MM.1S (cell line): ENCODE results near the gene ATP2A3.

ENCODE experiments used
- DNase-seq: peaks from one replicate; pipeline ENCODE4 v3.0.0-alpha.2; 2015
- H2AFZ ChIP-seq: fragments of 300-600 bp; sonication (generic); 2 replicates; pipeline ENCODE4 v1.6.0; 2016; ENCODE audit warnings: antibody characterized with exemption, low read length
- H3F3A ChIP-seq: fragments of 300-600 bp; sonication (generic); 2 replicates; pipeline ENCODE4 v1.6.1; 2016; ENCODE audit warnings: mild to moderate bottlenecking, antibody characterized with exemption, low read length, moderate library complexity, mixed read lengths; ENCODE audit not compliant: insufficient read depth
- H3K27ac ChIP-seq: fragments of 300-600 bp; sonication (generic); 2 replicates; pipeline ENCODE4 v1.5.1; 2016; ENCODE audit warnings: mild to moderate bottlenecking, low read length
- H3K27me3 ChIP-seq: fragments of 300-600 bp; sonication (generic); replicated peaks from 2 replicates; pipeline ENCODE4 v1.6.0; 2016; ENCODE audit warnings: low read length; ENCODE audit not compliant: insufficient read depth
- H3K36me3 ChIP-seq: fragments of 300-600 bp; sonication (generic); replicated peaks from 2 replicates; pipeline ENCODE4 v1.6.1; 2016; ENCODE audit warnings: mild to moderate bottlenecking, low read length, mixed read lengths; ENCODE audit not compliant: insufficient read depth
- H3K4me1 ChIP-seq: fragments of 300-600 bp; sonication (generic); 2 replicates; pipeline ENCODE4 v1.6.1; 2016; ENCODE audit warnings: low read length, mixed read lengths
- H3K4me2 ChIP-seq: fragments of 300-600 bp; sonication (generic); 2 replicates; pipeline ENCODE4 v1.6.0; 2016; ENCODE audit warnings: low read depth, low read length
- H3K4me3 ChIP-seq: fragments of 300-600 bp; sonication (generic); 2 replicates; pipeline ENCODE4 v1.5.1; 2016; ENCODE audit warnings: low read length, mixed read lengths
- H3K79me2 ChIP-seq: fragments of 300-600 bp; sonication (generic); 2 replicates; pipeline ENCODE4 v1.6.1; 2016; ENCODE audit warnings: mixed run types, low read length, mixed read lengths
- H3K9ac ChIP-seq: fragments of 300-600 bp; sonication (generic); 2 replicates; pipeline ENCODE4 v1.6.1; 2016; ENCODE audit warnings: low read length, mixed read lengths
- H3K9me2 ChIP-seq: fragments of 300-600 bp; sonication (generic); replicated peaks from 2 replicates; pipeline ENCODE4 v1.6.1; 2016; ENCODE audit warnings: mild to moderate bottlenecking, low read length, mixed read lengths; ENCODE audit not compliant: insufficient read depth
- H3K9me3 ChIP-seq: fragments of 300-600 bp; sonication (generic); replicated peaks from 2 replicates; pipeline ENCODE4 v1.6.1; 2016; ENCODE audit warnings: mild to moderate bottlenecking, low read length, mixed read lengths; ENCODE audit not compliant: insufficient read depth
- H4K20me1 ChIP-seq: fragments of 300-600 bp; sonication (generic); 2 replicates; pipeline ENCODE4 v1.6.1; 2016; ENCODE audit warnings: mild to moderate bottlenecking, low read length, moderate library complexity, mixed read lengths; ENCODE audit not compliant: insufficient read depth
- CTCF ChIP-seq: fragments of 300-600 bp; sonication (generic); IDR thresholded peaks from 2 replicates; pipeline ENCODE4 v1.5.1; 2016; ENCODE audit warnings: antibody characterized with exemption, low read length, mixed read lengths
- EZH2 ChIP-seq: fragments of 300-600 bp; sonication (generic); optimal IDR thresholded peaks from 2 replicates; pipeline ENCODE3; 2017; ENCODE audit warnings: low read depth, mild to moderate bottlenecking, antibody characterized with exemption, low read length, mixed read lengths
- EZH2phosphoT487 ChIP-seq: fragments of 300-600 bp; sonication (generic); IDR thresholded peaks from 2 replicates; pipeline ENCODE4 v1.6.1; 2018; ENCODE audit warnings: antibody characterized with exemption, low read length

The ATP2A3 gene

GRCh38 chr17:3964203-3965117 is at the start of gene ATP2A3:
ATP2A3 (minus strand) TSS chr17:3964437; CDS start chr17:3964291, 146 bp downstream.
- Histone ChIP-seq H3K9me3 (no peaks in the 10 kb centered on the region), H3K4me1 (peaks cover 36% of the 10 kb centered on the region), H3K4me2 (peak within 1 kb of the TSS; percentile 100), H3K4me3 (peak within 1 kb of the TSS; percentile 76), H3K79me2 (peaks cover 44% of the 10 kb centered on the region), H3F3A (peaks cover 32% of the 10 kb centered on the region), H3K9ac (peak within 1 kb of the TSS; percentile 87), H3K27me3 (no peaks in the 10 kb centered on the region), H4K20me1 (no peaks in the 10 kb centered on the region), H2AFZ (peak within 1 kb of the TSS; percentile 97), H3K9me2 (no peaks in the 10 kb centered on the region), H3K27ac (peak within 1 kb of the TSS; percentile 92), H3K36me3 (no peaks in the 10 kb centered on the region)
- TF ChIP-seq EZH2 (no peak), EZH2phosphoT487 (no peak), CTCF (no peak)
- peak; percentile 77 for DNase-seq

GRCh38 chr17:4010754-4011153 is 46.5 kb upstream of the ATP2A3 start:
- Histone ChIP-seq H3K79me2 (no peaks in the 10 kb centered on the region), H3K4me3 (no peak overlapping the region), H3K9me2 (no peaks in the 10 kb centered on the region), H3K9ac (no peak overlapping the region), H4K20me1 (no peaks in the 10 kb centered on the region), H3K36me3 (peaks cover 6% of the 10 kb centered on the region; the same call in 1 of the 2 replicates), H3K9me3 (no peaks in the 10 kb centered on the region), H3K27ac (no peak overlapping the region), H3F3A (no peaks in the 10 kb centered on the region), H2AFZ (no peak overlapping the region), H3K27me3 (no peaks in the 10 kb centered on the region), H3K4me2 (no peak overlapping the region), H3K4me1 (no peaks in the 10 kb centered on the region)
- no peak for DNase-seq
- no peak for TF ChIP-seq CTCF
- no peak for TF ChIP-seq EZH2
- TF ChIP-seq EZH2phosphoT487 = no peak

GRCh38 chr17:4009186-4009785 is 45.0 kb upstream of the ATP2A3 start:
- H4K20me1 ChIP-seq = no peaks in the 10 kb centered on the region
- H3K9me3 ChIP-seq = no peaks in the 10 kb centered on the region
- no peak overlapping the region for H3K9ac ChIP-seq
- H3K79me2 ChIP-seq = no peaks in the 10 kb centered on the region
- no peaks in the 10 kb centered on the region for H3K4me1 ChIP-seq
- H3K27me3 ChIP-seq = no peaks in the 10 kb centered on the region
- no peak for DNase-seq
- TF ChIP-seq CTCF = no peak
- TF ChIP-seq EZH2 = no peak
- no peak for TF ChIP-seq EZH2phosphoT487
- no peak overlapping the region for H2AFZ ChIP-seq
- H3F3A ChIP-seq = no peaks in the 10 kb centered on the region
- no peak overlapping the region for H3K4me2 ChIP-seq
- H3K36me3 ChIP-seq = peaks cover 6% of the 10 kb centered on the region; the same call in 1 of the 2 replicates
- no peaks in the 10 kb centered on the region for H3K9me2 ChIP-seq
- H3K27ac ChIP-seq = no peak overlapping the region
- no peak overlapping the region for H3K4me3 ChIP-seq
